Activated naive CD4-positive, alpha-beta T cell treated with anti-CD3 and anti-CD28 coated beads, Interleukin-2, amount 50 U/mL, for 72 hours (primary cell): ENCODE measurements around the gene FAAH2. TPM values are rescaled to one million over a fixed set of nuclear protein-coding genes. Genes with fewer than 3 reads are reported as not detected.

Experiments used
- ATAC-seq, 2 donors: fragments of 150-1000 bp; cut with Tn5 transposase; 2 replicates each; pipeline ENCODE4 v1.10.0; 2021; ENCODE audit warnings: mild to moderate bottlenecking in 2 of 2, moderate library complexity in 2 of 2
- DNase-seq, 2 donors: peaks; one replicate each; pipeline ENCODE4 v3.0.0; 2021 to 2022; ENCODE audit warnings: low spot score in 2 of 2
- H3K27ac Mint-ChIP-seq, 2 donors: one replicate each; pipeline ENCODE4 v1.8.0; 2022; ENCODE audit warnings: mild to moderate bottlenecking in 2 of 2, mixed read lengths in 2 of 2
- H3K36me3 Mint-ChIP-seq, 2 donors: one replicate each; pipeline ENCODE4 v1.8.0; 2022; ENCODE audit warnings: mixed read lengths in 2 of 2
- H3K9me3 Mint-ChIP-seq, 2 donors: one replicate each; pipeline ENCODE4 v1.8.0; 2022; ENCODE audit warnings: mixed read lengths in 2 of 2
- total RNA-seq, 2 donors: library from RNA; stranded (reverse); gene quantifications; one replicate each; pipeline ENCODE4 v1.2.3, GENCODE V29; 2022

FAAH2 gene
- total RNA-seq, 2 donors from 2014 or later, result 1.5 to 14.2 TPM

GRCh38 chrX:57453901-57454300 lies 167.4 kb downstream of the FAAH2 start:
- H3K36me3 Mint-ChIP-seq, result peaks cover 18 to 24% of the 10 kb centered on the region in 2 donors
- peak in 1 of 2 donors; percentile 3 for DNase-seq
- ATAC-seq, result no peak
- H3K27ac Mint-ChIP-seq, result no peak overlapping the region
- no peaks in the 10 kb centered on the region for H3K9me3 Mint-ChIP-seq

- DNase-seq (no peak), ATAC-seq (no peak)
- no peak overlapping the region for H3K27ac Mint-ChIP-seq
- H3K9me3 Mint-ChIP-seq, result peaks cover 0 to 5% of the 10 kb centered on the region in 2 donors
- peaks cover 7 to 26% of the 10 kb centered on the region in 2 donors for H3K36me3 Mint-ChIP-seq
Observed at GRCh38 chrX:57481514-57481913, 195.0 kb downstream of the FAAH2 start.

- Mint-ChIP-seq H3K9me3 (no peaks in the 10 kb centered on the region), H3K36me3 (no peaks in the 10 kb centered on the region), H3K27ac (no peak overlapping the region)
- DNase-seq, result no peak
- no peak for ATAC-seq
Observed at GRCh38 chrX:57516491-57516890, 230.0 kb downstream of the FAAH2 start.

- Mint-ChIP-seq H3K27ac (no peak overlapping the region), H3K9me3 (peaks cover 0 to 4% of the 10 kb centered on the region in 2 donors), H3K36me3 (no peaks in the 10 kb centered on the region)
- DNase-seq, result no peak
- no peak for ATAC-seq
Observed at GRCh38 chrX:57519578-57520118, 233.1 kb downstream of the FAAH2 start.

- Mint-ChIP-seq H3K27ac (no peak overlapping the region), H3K9me3 (peaks cover 0 to 4% of the 10 kb centered on the region in 2 donors), H3K36me3 (no peaks in the 10 kb centered on the region)
- DNase-seq, result no peak
- peak; percentile 39 to 44 for ATAC-seq
Observed at GRCh38 chrX:57528670-57529255, 242.3 kb downstream of the FAAH2 start.

Other genes starting within 250 kb of the FAAH2 start
- gene SPIN2B, start 165.2 kb upstream of the FAAH2 start, total RNA-seq, result 1 to 10 TPM; 6.9 to 8.5 TPM
- gene SPIN2A, start 149.3 kb upstream of the FAAH2 start, total RNA-seq, result 1 to 10 TPM in 1 of 2 donors, under 1 TPM in 1; 0.64 to 1.2 TPM